ENCODE measurements around the gene LDOC1.

The LDOC1 gene

DNA sequence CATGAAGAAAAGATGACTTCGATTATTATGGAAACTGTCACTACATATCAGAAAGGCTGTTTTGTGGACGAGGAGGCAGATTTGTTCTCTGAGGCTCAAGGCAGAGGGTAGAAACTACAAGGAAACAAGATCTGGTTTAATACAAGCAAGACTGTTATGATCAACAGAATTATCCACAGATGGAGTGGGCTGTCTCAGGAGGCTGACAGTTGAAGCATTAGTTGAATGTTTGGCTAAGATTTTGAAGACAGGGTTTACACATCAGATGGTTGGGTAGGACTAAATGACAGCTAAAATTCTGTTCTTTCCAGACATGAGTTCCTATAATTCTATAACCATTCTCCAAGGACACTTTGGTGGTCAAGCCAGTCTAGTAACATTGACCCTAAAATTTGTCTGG is 49.8 kb downstream of the LDOC1 start:
- Mint-ChIP-seq H3K27ac (no peak overlapping the region), H3K4me3 (no peak overlapping the region), H3K4me1 (no peaks in the 10 kb centered on the region), H3K36me3 (no peaks in the 10 kb centered on the region), H3K9me3 (no peaks in the 10 kb centered on the region), H3K27me3 (no peaks in the 10 kb centered on the region)
- no peak for DNase-seq
- ATAC-seq (replicated peaks) = no peak

Measured in stimulated activated naive B cell treated with anti-CD40 and anti-IgM and Interleukin-4, amounts not matched to agents 10 μg/mL and 1 μg/mL and 100 μg/mL, for 72 hours (primary cell).